HL-60 (cell line): ENCODE results near the gene UGT2A3.

ENCODE experiments used
- DNase-seq, 2 experiments: peaks; one replicate each; pipeline ENCODE4 v3.0.0-alpha.2; 2010 to 2020; ENCODE audit warnings: low read depth in 1 of 2, low spot score in 1 of 2
- H3K27ac ChIP-seq: fragments of 250-450 bp; sonication (Bioruptor Pico); replicated peaks from 2 replicates; pipeline ENCODE4 v1.5.1; 2020; ENCODE audit warnings: mild to moderate bottlenecking, moderate library complexity
- H3K27me3 ChIP-seq: fragments of 250-450 bp; sonication (Bioruptor Pico); 2 replicates; pipeline ENCODE4 v1.5.1; 2021; ENCODE audit warnings: mild to moderate bottlenecking, moderate library complexity; ENCODE audit not compliant: insufficient read depth, poor library complexity, severe bottlenecking
- H3K4me3 ChIP-seq: replicated peaks from 2 replicates; pipeline ENCODE4 v1.5.1; 2011; ENCODE audit warnings: mild to moderate bottlenecking, control low read depth, low read length; ENCODE audit not compliant: insufficient read depth
- CTCF ChIP-seq: IDR thresholded peaks from one replicate; pipeline ENCODE4 v1.5.1; 2011; ENCODE audit warnings: low read length, control low read depth, inconsistent platforms; ENCODE audit not compliant: insufficient read depth
- GABPA ChIP-seq: IDR thresholded peaks from 2 replicates; pipeline ENCODE4 v1.6.1; 2012; ENCODE audit warnings: low read depth
- POLR2AphosphoS5 ChIP-seq: IDR thresholded peaks from 2 replicates; pipeline ENCODE4 v1.6.1; 2012; ENCODE audit warnings: low read depth
- REST ChIP-seq: IDR thresholded peaks from 2 replicates; pipeline ENCODE4 v1.6.1; 2012; ENCODE audit warnings: low read depth; ENCODE audit not compliant: insufficient replicate concordance
- SPI1 ChIP-seq: IDR thresholded peaks from 2 replicates; pipeline ENCODE4 v1.6.1; 2012; ENCODE audit warnings: low read depth, mild to moderate bottlenecking, borderline replicate concordance

UGT2A3 gene

GRCh38 chr4:68954126-68954525 lies 2.5 kb upstream of the UGT2A3 start:
- no peaks in the 10 kb centered on the region for H3K27me3 ChIP-seq
- DNase-seq, result no peak
- no peak overlapping the region for H3K27ac ChIP-seq
- TF ChIP-seq REST (no peak), CTCF (no peak), GABPA (no peak), SPI1 (no peak), POLR2AphosphoS5 (no peak)
- no peak overlapping the region for H3K4me3 ChIP-seq

- H3K27me3 ChIP-seq, result no peaks in the 10 kb centered on the region
- no peak overlapping the region for H3K27ac ChIP-seq
- no peak for DNase-seq
- H3K4me3 ChIP-seq, result no peak overlapping the region
- TF ChIP-seq SPI1 (no peak), GABPA (no peak), REST (no peak), CTCF (no peak), POLR2AphosphoS5 (no peak)
Observed at GRCh38 chr4:68953056-68953596, 1.5 kb upstream of the UGT2A3 start.

- no peak overlapping the region for H3K27ac ChIP-seq
Observed at GRCh38 chr4:68951806-68952585, 392 bp upstream of the UGT2A3 start.

More at GRCh38 chr4:68951806-68952585, 392 bp upstream of the UGT2A3 start:
- no peak for TF ChIP-seq REST
- TF ChIP-seq POLR2AphosphoS5, result no peak
- no peak for TF ChIP-seq SPI1
- Histone ChIP-seq H3K4me3 (no peak overlapping the region), H3K27me3 (no peaks in the 10 kb centered on the region)
- no peak for DNase-seq
